Liver (tissue), 9 donors: ENCODE results near the gene FAM53B. TPM values are rescaled to one million over a fixed set of nuclear protein-coding genes. Genes with fewer than 3 reads are reported as not detected.

Source experiments
- DNase-seq: peaks from one replicate; pipeline ENCODE4 v3.0.0-alpha.2; 2017; ENCODE audit warnings: low spot score
- H3K27ac ChIP-seq, 2 donors: one replicate each; pipeline ENCODE4 v1.7.0; 2013; ENCODE audit warnings: inconsistent platforms in 2 of 2, low read length in 2 of 2, control low read depth in 1 of 2, low read depth in 1 of 2, mild to moderate bottlenecking in 1 of 2
- H3K27me3 ChIP-seq, 4 donors: one replicate each; pipeline versions ENCODE4 v1.6.1 to v1.7.0; 2013; ENCODE audit warnings: low read length in 3 of 4, inconsistent platforms in 1 of 4, mild to moderate bottlenecking in 1 of 4, moderate library complexity in 1 of 4; ENCODE audit not compliant: control insufficient read depth in 4 of 4, insufficient read depth in 4 of 4
- H3K36me3 ChIP-seq, 4 donors: one replicate each; pipeline versions ENCODE4 v1.6.1 to v1.7.0; 2013; ENCODE audit warnings: low read length in 3 of 4, mild to moderate bottlenecking in 3 of 4, low read depth in 1 of 4, moderate library complexity in 1 of 4; ENCODE audit not compliant: control insufficient read depth in 4 of 4, insufficient read depth in 3 of 4
- H3K4me1 ChIP-seq, 4 donors: one replicate each; pipeline versions ENCODE4 v1.6.1 to v1.7.0; 2013; ENCODE audit warnings: low read length in 3 of 4, mild to moderate bottlenecking in 3 of 4, moderate library complexity in 1 of 4; ENCODE audit not compliant: control insufficient read depth in 4 of 4, insufficient read depth in 4 of 4
- H3K4me3 ChIP-seq, 3 donors: one replicate each; pipeline versions ENCODE4 v1.6.1 to v1.7.0; 2013; ENCODE audit warnings: low read length in 3 of 3, control low read depth in 1 of 3, low read depth in 1 of 3, mild to moderate bottlenecking in 1 of 3
- H3K9ac ChIP-seq, 2 donors: one replicate each; pipeline ENCODE4 v1.7.0; 2013; ENCODE audit warnings: low read length in 2 of 2, mild to moderate bottlenecking in 2 of 2, moderate library complexity in 2 of 2, control low read depth in 1 of 2, low read depth in 1 of 2
- H3K9me3 ChIP-seq, 4 donors: one replicate each; pipeline versions ENCODE4 v1.6.1 to v1.7.0; 2013; ENCODE audit warnings: low read length in 3 of 4; ENCODE audit not compliant: control insufficient read depth in 4 of 4
- ATF3 ChIP-seq: IDR thresholded peaks from 2 replicates; pipeline ENCODE4 v1.6.1; 2016; ENCODE audit warnings: antibody characterized with exemption
- EGR1 ChIP-seq, 2 donors: IDR thresholded peaks; 2 replicates each; pipeline ENCODE4 v1.6.1; 2016 to 2018; ENCODE audit warnings: antibody characterized with exemption in 2 of 2, low read depth in 2 of 2
- FOXA2 ChIP-seq: IDR thresholded peaks from 2 replicates; pipeline ENCODE4 v1.6.1; 2016; ENCODE audit warnings: antibody characterized with exemption
- GABPA ChIP-seq, 2 donors: IDR thresholded peaks in 1 of 2; conservative IDR thresholded peaks in 1 of 2; 2 replicates each; pipeline ENCODE4 v1.6.1; 2016; ENCODE audit warnings: antibody characterized with exemption in 2 of 2, mild to moderate bottlenecking in 1 of 2, moderate library complexity in 1 of 2
- HNF4A ChIP-seq, 2 donors: conservative IDR thresholded peaks; 2 replicates each; pipeline ENCODE4 v1.6.1; 2016; ENCODE audit warnings: antibody characterized with exemption in 2 of 2, mild to moderate bottlenecking in 2 of 2
- NR2F2 ChIP-seq: IDR thresholded peaks from 2 replicates; pipeline ENCODE4 v1.6.1; 2016; ENCODE audit warnings: antibody characterized with exemption
- RAD21 ChIP-seq, 2 donors: IDR thresholded peaks; 2 replicates each; pipeline ENCODE4 v1.6.1; 2016; ENCODE audit warnings: antibody characterized with exemption in 2 of 2, mild to moderate bottlenecking in 2 of 2
- RXRA ChIP-seq, 2 donors: IDR thresholded peaks; 2 replicates each; pipeline ENCODE4 v1.6.1; 2017 to 2018; ENCODE audit warnings: antibody characterized with exemption in 2 of 2, mild to moderate bottlenecking in 1 of 2
- SP1 ChIP-seq: IDR thresholded peaks from 2 replicates; pipeline ENCODE4 v1.6.1; 2018; ENCODE audit warnings: antibody characterized with exemption, mild to moderate bottlenecking
- YY1 ChIP-seq: IDR thresholded peaks from 2 replicates; pipeline ENCODE4 v1.6.1; 2016; ENCODE audit warnings: antibody characterized with exemption, mild to moderate bottlenecking
- WGBS: extraction: QIAGEN DNeasy Blood & Tissue Kit; methylation state at CpG from one replicate; pipeline ENCODE4 v1.1.7; 2013; 5-methylcytosine and 5-hydroxymethylcytosine counted together
- polyA plus RNA-seq, 2 donors: library from polyadenylated mRNA; stranded (reverse) in 1 of 2; unstranded in 1 of 2; fragments of 200-250 nt in 1 of 2; fragments of >200 nt in 1 of 2; fragmentation: Nextera tagmentation in 1 of 2; extraction: Ambion mirVana in 1 of 2; gene quantifications; one replicate each; pipeline versions ENCODE4 v1.2.1 to v1.2.3, GENCODE V29; 2013 to 2015
- total RNA-seq, 2 donors: library from RNA; depleted of rRNA; stranded (reverse); fragments of >200 nt; gene quantifications; one replicate each; pipeline ENCODE4 v1.2.3, GENCODE V29; 2014
- TF ChIP-seq, protein P1 (sequence below): fragments of 150-350 bp; IDR thresholded peaks from 2 replicates; pipeline ENCODE4 v1.5.1; 2017; ENCODE audit warnings: improper control_type of control experiment, low read depth, low read length; ENCODE audit not compliant: missing input control
- TF ChIP-seq, protein P2 (sequence below): IDR thresholded peaks from 2 replicates; pipeline ENCODE4 v1.6.1; 2016; ENCODE audit warnings: antibody characterized with exemption
- donor health status: healthy.
- donor health status: healthy.
- donor health status: healthy.
- donor health status: healthy.
- donor health status: healthy.

Gene FAM53B
- total and polyA plus RNA-seq, 4 donors = 1.1 to 24.0 (median 6.3) TPM

DNA sequence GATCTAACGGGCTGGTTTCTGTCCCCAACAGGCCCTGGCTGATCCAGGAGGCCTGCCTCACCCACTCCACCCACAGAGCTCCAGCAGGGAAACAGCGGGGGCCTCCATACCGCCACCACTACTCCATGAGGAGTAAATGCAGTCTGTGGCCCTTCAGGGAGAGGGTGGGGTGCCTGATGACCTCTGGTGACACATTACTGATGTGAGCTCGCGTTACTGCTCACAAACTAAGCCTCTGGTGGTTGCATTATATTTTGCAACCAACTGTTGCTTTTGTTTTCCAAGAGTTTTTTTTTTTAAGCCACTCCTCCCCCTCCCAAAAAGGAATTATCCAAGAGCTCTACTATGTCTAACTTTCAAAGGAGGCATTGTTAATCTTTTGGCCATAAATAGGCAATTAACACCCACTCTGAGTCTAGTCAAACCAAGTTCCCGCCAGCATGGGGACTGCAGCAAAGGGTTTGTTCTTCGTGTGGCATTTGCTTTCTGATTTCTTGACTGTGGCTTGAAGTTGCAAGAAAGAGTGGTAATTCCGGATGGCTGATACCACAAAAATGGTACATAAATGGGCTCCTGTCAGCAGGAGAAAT, 72.6 kb downstream of the FAM53B start:
- TF ChIP-seq NR2F2 (no peak), RAD21 (IDR thresholded peaks at IDR 0.05) (peak in 1 of 2 donors; percentile 10), HNF4A (conservative IDR thresholded peaks at IDR 0.05) (no peak)
- TF ChIP-seq, protein P1, sequence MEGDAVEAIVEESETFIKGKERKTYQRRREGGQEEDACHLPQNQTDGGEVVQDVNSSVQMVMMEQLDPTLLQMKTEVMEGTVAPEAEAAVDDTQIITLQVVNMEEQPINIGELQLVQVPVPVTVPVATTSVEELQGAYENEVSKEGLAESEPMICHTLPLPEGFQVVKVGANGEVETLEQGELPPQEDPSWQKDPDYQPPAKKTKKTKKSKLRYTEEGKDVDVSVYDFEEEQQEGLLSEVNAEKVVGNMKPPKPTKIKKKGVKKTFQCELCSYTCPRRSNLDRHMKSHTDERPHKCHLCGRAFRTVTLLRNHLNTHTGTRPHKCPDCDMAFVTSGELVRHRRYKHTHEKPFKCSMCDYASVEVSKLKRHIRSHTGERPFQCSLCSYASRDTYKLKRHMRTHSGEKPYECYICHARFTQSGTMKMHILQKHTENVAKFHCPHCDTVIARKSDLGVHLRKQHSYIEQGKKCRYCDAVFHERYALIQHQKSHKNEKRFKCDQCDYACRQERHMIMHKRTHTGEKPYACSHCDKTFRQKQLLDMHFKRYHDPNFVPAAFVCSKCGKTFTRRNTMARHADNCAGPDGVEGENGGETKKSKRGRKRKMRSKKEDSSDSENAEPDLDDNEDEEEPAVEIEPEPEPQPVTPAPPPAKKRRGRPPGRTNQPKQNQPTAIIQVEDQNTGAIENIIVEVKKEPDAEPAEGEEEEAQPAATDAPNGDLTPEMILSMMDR = no peak
- no peak for DNase-seq
- Histone ChIP-seq H3K27ac (no peak overlapping the region), H3K36me3 (peaks cover 0 to 4% (median 0%) of the 10 kb centered on the region in 4 donors), H3K4me1 (peaks cover 0 to 4% (median 0%) of the 10 kb centered on the region in 4 donors), H3K9me3 (no peaks in the 10 kb centered on the region), H3K27me3 (no peaks in the 10 kb centered on the region), H3K9ac (no peak overlapping the region), H3K4me3 (no peak overlapping the region)
- WGBS = 83% methylated on average over 8 of the region's 8 CpGs

- H3K27ac ChIP-seq = no peak overlapping the region
- no peak for TF ChIP-seq SP1
- no peaks in the 10 kb centered on the region for H3K27me3 ChIP-seq
- H3K36me3 ChIP-seq = peaks cover 0 to 4% (median 0%) of the 10 kb centered on the region in 4 donors
- no peak overlapping the region for H3K9ac ChIP-seq
- DNase-seq = no peak
- no peak overlapping the region for H3K4me3 ChIP-seq
- H3K4me1 ChIP-seq = peaks cover 0 to 4% (median 0%) of the 10 kb centered on the region in 4 donors
- WGBS = 87% methylated on average over 13 of the region's 13 CpGs
- H3K9me3 ChIP-seq = no peaks in the 10 kb centered on the region
Measured at GRCh38 chr10:124670849-124671248, 73.3 kb downstream of the FAM53B start.

DNA sequence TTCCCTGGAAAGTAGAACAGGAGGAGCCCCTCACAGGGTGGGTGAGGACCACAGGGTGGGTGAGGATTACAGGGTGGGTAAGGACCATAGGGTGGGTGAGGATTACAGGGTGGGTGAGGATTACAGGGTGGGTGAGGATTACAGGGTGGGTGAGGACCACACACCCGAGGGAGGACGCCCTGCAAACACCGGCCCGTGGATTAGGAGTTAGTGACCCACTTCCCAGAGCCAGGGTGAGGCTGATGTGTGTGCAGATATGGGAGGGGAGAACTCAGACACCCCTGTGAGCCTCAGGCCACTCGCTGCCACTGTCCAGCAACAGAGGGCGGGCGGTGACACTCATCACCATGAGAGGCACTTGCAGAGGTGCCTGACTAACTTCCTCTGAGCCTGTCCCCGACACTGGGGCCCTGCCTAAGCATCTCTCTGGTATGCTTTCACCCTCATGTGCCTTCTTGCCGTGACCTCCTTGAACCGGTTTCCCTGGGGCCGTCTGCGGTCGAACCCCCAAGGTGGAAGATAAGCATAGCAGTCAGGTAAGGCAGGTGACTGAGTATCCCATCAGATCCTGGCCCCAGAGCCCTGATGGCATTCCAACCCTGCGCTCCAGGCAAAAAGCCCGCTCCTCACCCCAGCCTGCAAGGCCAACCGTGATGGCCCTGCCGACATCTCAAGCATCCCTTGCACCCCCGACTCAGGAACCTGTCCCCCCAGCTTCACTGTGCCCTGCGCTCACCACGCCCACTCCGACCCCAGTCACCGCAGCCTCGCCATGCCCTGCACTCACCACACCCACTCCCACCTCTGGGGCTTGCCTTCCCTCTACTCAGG, 74.1 kb downstream of the FAM53B start:
- Histone ChIP-seq H3K36me3 (peaks cover 0 to 4% (median 0%) of the 10 kb centered on the region in 4 donors), H3K4me3 (no peak overlapping the region), H3K9me3 (no peaks in the 10 kb centered on the region), H3K27me3 (no peaks in the 10 kb centered on the region), H3K27ac (no peak overlapping the region), H3K4me1 (peaks cover 0 to 4% (median 0%) of the 10 kb centered on the region in 4 donors), H3K9ac (no peak overlapping the region)
- DNase-seq = no peak
- WGBS = 95% methylated on average over 23 of the region's 23 CpGs
- TF ChIP-seq FOXA2 (no peak), GABPA (IDR thresholded peaks at IDR 0.05 in 1 of 2, conservative IDR thresholded peaks at IDR 0.05 in 1 of 2) (no peak), RXRA (IDR thresholded peaks at IDR 0.05) (no peak), YY1 (no peak), NR2F2 (no peak), EGR1 (IDR thresholded peaks at IDR 0.05; ENCODE audit: low read depth in 2 of 2) (no peak), ATF3 (no peak)
- TF ChIP-seq, protein P2, sequence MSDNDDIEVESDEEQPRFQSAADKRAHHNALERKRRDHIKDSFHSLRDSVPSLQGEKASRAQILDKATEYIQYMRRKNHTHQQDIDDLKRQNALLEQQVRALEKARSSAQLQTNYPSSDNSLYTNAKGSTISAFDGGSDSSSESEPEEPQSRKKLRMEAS = no peak
- TF ChIP-seq, protein P1 = no peak
